AG10803 (cell line): ENCODE data around the gene MTARC2.

Source experiments
- DNase-seq: peaks from one replicate; pipeline ENCODE4 v3.0.0; 2010; ENCODE audit warnings: low read depth
- H3K4me3 ChIP-seq: 2 replicates; pipeline ENCODE4 v1.5.1; 2011; ENCODE audit warnings: mild to moderate bottlenecking, low read length, control low read depth
- TF ChIP-seq, protein P1 (sequence below): conservative IDR thresholded peaks from 2 replicates; pipeline ENCODE4 v1.5.1; 2011; ENCODE audit warnings: mild to moderate bottlenecking, low read length, control low read depth, inconsistent platforms

The MTARC2 gene

DNA sequence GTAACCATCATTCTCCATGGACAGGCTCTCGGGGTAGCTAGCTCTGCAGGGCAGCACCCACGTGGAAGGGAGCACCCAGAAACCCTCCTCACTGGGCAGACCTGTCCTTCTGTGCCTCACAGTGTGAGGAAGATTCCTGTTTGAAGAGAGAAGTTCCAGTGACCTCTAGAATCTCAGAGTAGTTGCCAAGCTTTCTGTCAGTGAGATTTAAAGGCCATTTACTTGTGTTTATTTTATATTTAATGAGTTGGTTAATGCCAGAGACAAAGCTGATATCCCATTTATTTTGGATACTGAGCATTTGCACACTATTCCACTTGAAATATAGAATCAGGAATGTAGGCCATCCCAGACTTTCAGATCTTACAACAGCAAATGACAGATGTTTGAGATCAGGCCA is 67.3 kb downstream of the MTARC2 start:
- TF ChIP-seq, protein P1, sequence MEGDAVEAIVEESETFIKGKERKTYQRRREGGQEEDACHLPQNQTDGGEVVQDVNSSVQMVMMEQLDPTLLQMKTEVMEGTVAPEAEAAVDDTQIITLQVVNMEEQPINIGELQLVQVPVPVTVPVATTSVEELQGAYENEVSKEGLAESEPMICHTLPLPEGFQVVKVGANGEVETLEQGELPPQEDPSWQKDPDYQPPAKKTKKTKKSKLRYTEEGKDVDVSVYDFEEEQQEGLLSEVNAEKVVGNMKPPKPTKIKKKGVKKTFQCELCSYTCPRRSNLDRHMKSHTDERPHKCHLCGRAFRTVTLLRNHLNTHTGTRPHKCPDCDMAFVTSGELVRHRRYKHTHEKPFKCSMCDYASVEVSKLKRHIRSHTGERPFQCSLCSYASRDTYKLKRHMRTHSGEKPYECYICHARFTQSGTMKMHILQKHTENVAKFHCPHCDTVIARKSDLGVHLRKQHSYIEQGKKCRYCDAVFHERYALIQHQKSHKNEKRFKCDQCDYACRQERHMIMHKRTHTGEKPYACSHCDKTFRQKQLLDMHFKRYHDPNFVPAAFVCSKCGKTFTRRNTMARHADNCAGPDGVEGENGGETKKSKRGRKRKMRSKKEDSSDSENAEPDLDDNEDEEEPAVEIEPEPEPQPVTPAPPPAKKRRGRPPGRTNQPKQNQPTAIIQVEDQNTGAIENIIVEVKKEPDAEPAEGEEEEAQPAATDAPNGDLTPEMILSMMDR = no peak
- H3K4me3 ChIP-seq = no peak overlapping the region
- DNase-seq = no peak

DNA sequence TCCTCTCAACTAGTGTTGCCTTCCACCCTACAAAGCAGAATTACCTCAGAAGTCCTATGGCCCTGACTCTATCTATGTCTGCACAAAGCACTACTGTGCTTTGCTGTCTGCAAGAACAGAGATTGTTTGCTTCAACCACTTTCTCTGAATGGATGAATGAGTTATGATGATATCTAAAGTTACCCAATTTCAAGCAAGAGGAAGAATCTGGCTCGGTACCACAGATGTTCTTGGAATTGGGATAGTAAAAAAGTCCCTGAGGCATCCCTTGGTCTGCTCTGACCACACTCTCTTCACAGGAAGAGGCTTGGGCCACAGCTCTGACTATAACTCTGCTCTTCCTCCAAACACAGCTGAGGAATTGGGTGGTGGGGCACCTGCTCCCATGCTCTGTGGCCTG is 69.8 kb downstream of the MTARC2 start:
- DNase-seq = peak; percentile 91
- no peak overlapping the region for H3K4me3 ChIP-seq
- TF ChIP-seq, protein P1 = no peak

GRCh38 chr1:220818421-220819173 is 70.5 kb downstream of the MTARC2 start:
- H3K4me3 ChIP-seq = no peak overlapping the region
- TF ChIP-seq, protein P1 = no peak
- peak; percentile 97 for DNase-seq

GRCh38 chr1:220819467-220820026 is 71.4 kb downstream of the MTARC2 start:
- TF ChIP-seq, protein P1 = no peak
- no peak overlapping the region for H3K4me3 ChIP-seq

DNA sequence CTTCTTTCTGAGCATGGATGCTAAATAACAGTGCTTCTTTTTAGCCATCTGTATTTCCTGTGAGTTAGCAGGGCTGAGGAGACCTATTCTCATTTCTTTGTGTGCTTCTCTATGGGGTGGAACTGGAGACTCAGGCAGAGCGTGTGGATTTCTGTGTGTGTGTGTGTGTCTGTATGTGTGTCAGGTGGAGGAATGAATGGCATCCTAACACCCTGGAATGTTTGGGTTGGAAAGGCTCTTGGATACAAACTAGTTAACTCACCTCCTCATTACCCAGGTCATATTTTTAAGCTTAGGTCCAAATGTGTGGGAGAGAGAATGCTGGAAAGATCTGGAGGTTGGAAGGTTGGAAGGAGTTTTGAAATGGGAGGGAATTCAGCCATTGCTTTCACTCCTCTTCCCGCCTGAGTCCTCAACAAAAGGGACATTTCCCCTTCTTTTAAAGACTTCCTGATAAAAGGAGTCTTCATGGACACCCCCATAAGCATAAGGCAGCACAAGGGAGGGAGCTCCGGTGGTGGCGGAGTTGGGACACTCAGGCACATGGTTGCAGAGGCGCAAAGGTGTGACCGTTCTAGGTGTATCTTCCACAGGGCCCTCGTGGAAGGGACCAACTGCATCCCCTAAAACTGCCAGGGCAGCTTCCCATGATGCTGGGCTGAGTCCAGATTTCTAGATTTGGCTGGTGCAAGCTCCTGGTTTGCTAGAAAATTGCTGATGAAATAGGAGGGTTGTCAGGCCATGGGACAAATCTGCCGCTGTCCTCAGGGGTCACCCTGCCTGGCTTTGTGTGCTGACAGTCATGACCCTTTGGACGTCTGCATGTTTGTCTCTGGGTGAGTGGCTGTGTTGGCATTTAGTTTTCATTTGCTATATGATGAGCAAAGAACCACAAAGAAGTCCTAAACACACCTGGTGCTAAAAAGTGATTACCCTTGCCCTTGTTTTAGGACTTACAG is 76.2 kb downstream of the MTARC2 start:
- no peak overlapping the region for H3K4me3 ChIP-seq
- TF ChIP-seq, protein P1 = no peak
- DNase-seq = peak; percentile 69

More at GRCh38 chr1:220819467-220820026, 71.4 kb downstream of the MTARC2 start:
- peak; percentile 69 for DNase-seq

GRCh38 chr1:220825819-220826551 is 77.9 kb downstream of the MTARC2 start:
- DNase-seq = peak; percentile 31
- H3K4me3 ChIP-seq = no peak overlapping the region
- TF ChIP-seq, protein P1 = no peak
